Uterus (tissue), 2 donors: Measurements from ENCODE around the gene COX5A.
"Not testable (repeated sequence)": the region's sequence is repeated elsewhere in the genome, so short reads cannot be mapped to it uniquely, and the experiment has no call there.

Source experiments
- CTCF ChIP-seq, 4 experiments: fragments of 200-600 bp in 2 of 4; fragments of 450-650 bp in 2 of 4; sonication (generic) in 2 of 4; IDR thresholded peaks; one replicate each; pipeline ENCODE4 v1.5.1; 2016 to 2019; ENCODE audit warnings: antibody characterized with exemption in 4 of 4, mild to moderate bottlenecking in 2 of 4, moderate library complexity in 1 of 4
- POLR2A ChIP-seq, 2 donors: fragments of 450-650 bp; IDR thresholded peaks; one replicate each; pipeline ENCODE4 v1.6.1; 2016; ENCODE audit warnings: antibody characterized with exemption in 2 of 2, mild to moderate bottlenecking in 1 of 2, moderate library complexity in 1 of 2

GRCh38 chr15:74913799-74914198, 24.1 kb downstream of the COX5A start:
- TF ChIP-seq CTCF, POLR2A (IDR thresholded peaks at IDR 0.05): not testable (repeated sequence)
